HepG2 (cell line): Measurements from ENCODE around the gene SLC8B1. TPM values are rescaled to one million over a fixed set of nuclear protein-coding genes. Genes with fewer than 3 reads are reported as not detected.

Source experiments
- AGO1 ChIP-seq: fragments of 200-400 bp; formaldehyde crosslinking; IDR thresholded peaks from 2 replicates; pipeline ENCODE4 v1.6.1; 2017; ENCODE audit warnings: mild to moderate bottlenecking, low read depth, low read length, moderate library complexity; ENCODE audit not compliant: poor library complexity, severe bottlenecking
- BATF2 ChIP-seq: sonication (generic); formaldehyde crosslinking; IDR thresholded peaks from 2 replicates; pipeline ENCODE4 v1.8.0; 2022; ENCODE audit warnings: mild to moderate bottlenecking, missing genetic modification reagents, moderate library complexity
- CREB1 ChIP-seq, 2 experiments: fragments of 450-650 bp in 1 of 2; IDR thresholded peaks; 2 replicates each; pipeline ENCODE4 v1.6.1; 2016 to 2017; ENCODE audit warnings: control low read depth in 1 of 2, mild to moderate bottlenecking in 1 of 2, missing compliant biosample characterization in 1 of 2, missing genetic modification characterization in 1 of 2
- HNRNPH1 ChIP-seq: fragments of 200-400 bp; formaldehyde crosslinking; optimal IDR thresholded peaks from 2 replicates; pipeline ENCODE3; 2017; ENCODE audit warnings: mild to moderate bottlenecking, low read depth, low read length
- KLF15 ChIP-seq: sonication (generic); formaldehyde crosslinking; IDR thresholded peaks from 2 replicates; pipeline ENCODE4 v1.8.1; 2023; ENCODE audit warnings: borderline replicate concordance, mild to moderate bottlenecking, inconsistent platforms, missing genetic modification reagents, mixed read lengths
- NFIB ChIP-seq: sonication (generic); formaldehyde crosslinking; IDR thresholded peaks from 2 replicates; pipeline ENCODE4 v1.9.0; 2021; ENCODE audit warnings: missing genetic modification reagents, mild to moderate bottlenecking, borderline replicate concordance
- SRSF1 ChIP-seq: fragments of 200-400 bp; formaldehyde crosslinking; optimal IDR thresholded peaks from 2 replicates; pipeline ENCODE3; 2017; ENCODE audit warnings: mild to moderate bottlenecking, low read depth, low read length, moderate library complexity
- SRSF9 ChIP-seq: fragments of 200-400 bp; formaldehyde crosslinking; IDR thresholded peaks from 2 replicates; pipeline ENCODE4 v1.6.1; 2018; ENCODE audit warnings: borderline replicate concordance, mild to moderate bottlenecking, low read depth, low read length; ENCODE audit not compliant: insufficient read depth, poor library complexity, severe bottlenecking
- ZBTB21 ChIP-seq: sonication (generic); formaldehyde crosslinking; IDR thresholded peaks from 2 replicates; pipeline ENCODE4 v1.4.0; 2020; ENCODE audit warnings: missing genetic modification reagents
- ZBTB26 ChIP-seq: IDR thresholded peaks from 2 replicates; pipeline ENCODE4 v1.6.1; 2016; ENCODE audit warnings: missing compliant biosample characterization, missing genetic modification reagents, borderline replicate concordance
- ZBTB38 ChIP-seq: sonication (generic); formaldehyde crosslinking; IDR thresholded peaks from 2 replicates; pipeline ENCODE4 v1.5.1; 2020; ENCODE audit warnings: mild to moderate bottlenecking, missing genetic modification reagents
- ZFAT ChIP-seq: sonication (generic); formaldehyde crosslinking; conservative IDR thresholded peaks from 2 replicates; pipeline ENCODE4 v1.8.1; 2023; ENCODE audit warnings: missing genetic modification reagents, inconsistent platforms
- ZFP36L2 ChIP-seq: sonication (generic); formaldehyde crosslinking; IDR thresholded peaks from 2 replicates; pipeline ENCODE4 v1.4.0; 2020; ENCODE audit warnings: missing genetic modification reagents
- ZNF350 ChIP-seq: sonication (generic); formaldehyde crosslinking; IDR thresholded peaks from 2 replicates; pipeline ENCODE4 v1.4.0; 2020; ENCODE audit warnings: mild to moderate bottlenecking, low read depth, missing genetic modification reagents, borderline replicate concordance
- ZNF430 ChIP-seq: sonication (generic); formaldehyde crosslinking; IDR thresholded peaks from 2 replicates; pipeline ENCODE4 v1.9.0; 2021; ENCODE audit warnings: mild to moderate bottlenecking, missing genetic modification reagents
- ZNF468 ChIP-seq: sonication (generic); formaldehyde crosslinking; IDR thresholded peaks from 2 replicates; pipeline ENCODE4 v1.8.0; 2022; ENCODE audit warnings: mild to moderate bottlenecking, moderate library complexity, missing genetic modification reagents
- ZNF550 ChIP-seq: sonication (generic); formaldehyde crosslinking; IDR thresholded peaks from 2 replicates; pipeline ENCODE4 v1.4.0; 2020; ENCODE audit warnings: mild to moderate bottlenecking, missing genetic modification reagents, borderline replicate concordance
- ZNF577 ChIP-seq: sonication (generic); formaldehyde crosslinking; IDR thresholded peaks from 2 replicates; pipeline ENCODE4 v1.4.0; 2020; ENCODE audit warnings: mild to moderate bottlenecking, low read depth, missing genetic modification reagents, borderline replicate concordance
- ZNF713 ChIP-seq: sonication (generic); formaldehyde crosslinking; IDR thresholded peaks from 2 replicates; pipeline ENCODE4 v1.4.0; 2020; ENCODE audit warnings: mild to moderate bottlenecking, missing genetic modification reagents
- polyA plus RNA-seq, 8 experiments: library from polyadenylated mRNA; depleted of rRNA in 3 of 8; stranded (reverse) in 7 of 8; unstranded in 1 of 8; fragments of >200 nt; fragmentation: Illumina TruSeq in 4 of 8; extraction: Trizol in 4 of 8; gene quantifications; 2 replicates each; pipeline versions ENCODE4 v1.2.1 to v1.2.3, GENCODE V29; 2011 to 2016; ENCODE audit warnings: low read depth in 4 of 8, missing spikeins in 1 of 8, mixed read lengths in 1 of 8; ENCODE audit not compliant: insufficient read depth in 1 of 8
- total RNA-seq, 5 experiments: library from RNA; depleted of rRNA; stranded (reverse); fragments of >200 nt; fragmentation: Illumina TruSeq; extraction: Trizol; gene quantifications; 2 replicates each; pipeline ENCODE4 v1.2.3, GENCODE V29; 2016; ENCODE audit warnings: low read depth in 1 of 5
- TF ChIP-seq, protein P1 (sequence below): sonication (generic); formaldehyde crosslinking; IDR thresholded peaks from 2 replicates; pipeline ENCODE4 v1.4.0; 2020; ENCODE audit warnings: mild to moderate bottlenecking, missing genetic modification reagents
- TF ChIP-seq, protein P2 (sequence below): IDR thresholded peaks from 2 replicates; pipeline ENCODE4 v1.6.1; 2016
- TF ChIP-seq, protein P3 (sequence below): sonication (generic); formaldehyde crosslinking; IDR thresholded peaks from 2 replicates; pipeline ENCODE4 v1.4.0; 2020; ENCODE audit warnings: missing genetic modification reagents; ENCODE audit errors: not compliant biosample characterization

The SLC8B1 gene
- total and polyA plus RNA-seq, 2 of the 13 experiments (the other 11 are each of a cell fraction or from before 2014, with no cell fraction given): 6.8 to 8.0 TPM

DNA sequence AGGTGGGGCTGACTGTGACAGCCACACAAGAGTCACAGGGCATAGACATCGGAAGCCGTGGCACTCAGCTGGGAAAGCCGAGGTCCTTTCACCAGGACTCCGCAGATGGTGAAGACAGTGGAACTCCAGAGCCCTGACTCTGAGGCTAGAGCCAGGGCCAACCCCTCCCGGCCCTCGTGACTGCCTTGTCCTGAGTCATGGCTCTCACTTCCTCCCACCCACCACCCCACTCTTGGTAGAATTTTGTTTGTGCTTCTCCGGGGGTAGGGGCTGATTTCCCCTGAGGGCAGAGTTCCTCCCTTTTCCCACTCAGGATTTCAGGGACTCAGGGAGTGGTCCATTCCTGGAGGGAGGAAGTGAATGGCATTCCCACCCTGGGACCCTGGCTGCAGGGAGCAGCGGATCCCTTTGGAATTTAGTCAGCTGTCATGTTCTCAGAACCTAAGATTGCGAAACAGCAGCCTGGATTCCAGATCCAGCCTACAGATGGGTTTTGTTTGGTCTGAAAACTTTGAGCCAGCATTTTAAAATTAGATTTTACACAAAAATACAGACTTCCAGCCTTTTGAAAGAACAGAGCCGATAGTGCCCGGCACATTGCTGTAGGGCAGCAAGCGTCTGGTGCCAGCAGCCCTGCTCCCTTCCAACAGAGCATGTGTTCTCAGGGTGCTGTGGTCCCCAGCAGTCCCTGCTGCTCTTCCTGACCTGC, 62.9 kb downstream of the SLC8B1 start (continued):
- TF ChIP-seq, protein P1, sequence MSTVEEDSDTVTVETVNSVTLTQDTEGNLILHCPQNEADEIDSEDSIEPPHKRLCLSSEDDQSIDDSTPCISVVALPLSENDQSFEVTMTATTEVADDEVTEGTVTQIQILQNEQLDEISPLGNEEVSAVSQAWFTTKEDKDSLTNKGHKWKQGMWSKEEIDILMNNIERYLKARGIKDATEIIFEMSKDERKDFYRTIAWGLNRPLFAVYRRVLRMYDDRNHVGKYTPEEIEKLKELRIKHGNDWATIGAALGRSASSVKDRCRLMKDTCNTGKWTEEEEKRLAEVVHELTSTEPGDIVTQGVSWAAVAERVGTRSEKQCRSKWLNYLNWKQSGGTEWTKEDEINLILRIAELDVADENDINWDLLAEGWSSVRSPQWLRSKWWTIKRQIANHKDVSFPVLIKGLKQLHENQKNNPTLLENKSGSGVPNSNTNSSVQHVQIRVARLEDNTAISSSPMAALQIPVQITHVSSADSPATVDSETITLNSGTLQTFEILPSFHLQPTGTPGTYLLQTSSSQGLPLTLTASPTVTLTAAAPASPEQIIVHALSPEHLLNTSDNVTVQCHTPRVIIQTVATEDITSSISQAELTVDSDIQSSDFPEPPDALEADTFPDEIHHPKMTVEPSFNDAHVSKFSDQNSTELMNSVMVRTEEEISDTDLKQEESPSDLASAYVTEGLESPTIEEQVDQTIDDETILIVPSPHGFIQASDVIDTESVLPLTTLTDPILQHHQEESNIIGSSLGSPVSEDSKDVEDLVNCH (CRISPR knock-in tag): no peak
- TF ChIP-seq ZFAT: no peak
- TF ChIP-seq, protein P2, sequence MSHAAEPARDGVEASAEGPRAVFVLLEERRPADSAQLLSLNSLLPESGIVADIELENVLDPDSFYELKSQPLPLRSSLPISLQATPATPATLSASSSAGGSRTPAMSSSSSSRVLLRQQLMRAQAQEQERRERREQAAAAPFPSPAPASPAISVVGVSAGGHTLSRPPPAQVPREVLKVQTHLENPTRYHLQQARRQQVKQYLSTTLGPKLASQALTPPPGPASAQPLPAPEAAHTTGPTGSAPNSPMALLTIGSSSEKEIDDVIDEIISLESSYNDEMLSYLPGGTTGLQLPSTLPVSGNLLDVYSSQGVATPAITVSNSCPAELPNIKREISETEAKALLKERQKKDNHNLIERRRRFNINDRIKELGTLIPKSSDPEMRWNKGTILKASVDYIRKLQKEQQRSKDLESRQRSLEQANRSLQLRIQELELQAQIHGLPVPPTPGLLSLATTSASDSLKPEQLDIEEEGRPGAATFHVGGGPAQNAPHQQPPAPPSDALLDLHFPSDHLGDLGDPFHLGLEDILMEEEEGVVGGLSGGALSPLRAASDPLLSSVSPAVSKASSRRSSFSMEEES: peak; percentile 80
- no peak for TF ChIP-seq ZNF713 (CRISPR knock-in tag)
- TF ChIP-seq NFIB (CRISPR knock-in tag): no peak
- TF ChIP-seq ZBTB21 (CRISPR knock-in tag): no peak
- TF ChIP-seq ZBTB26 (CRISPR knock-in tag): peak; percentile 32; the same call in 1 of the 2 replicates
- 0 out of 2 replicates have a peak, but pooled peaks have one; percentile 60 for TF ChIP-seq ZNF350 (CRISPR knock-in tag)
- TF ChIP-seq ZNF468 (CRISPR knock-in tag): no peak
- no peak for TF ChIP-seq ZNF550 (CRISPR knock-in tag)
- TF ChIP-seq AGO1: no peak
- TF ChIP-seq HNRNPH1: no peak
- TF ChIP-seq ZFP36L2 (CRISPR knock-in tag): no peak
- 0 out of 2 replicates have a peak, but pooled peaks have one; percentile 16 for TF ChIP-seq ZBTB38 (CRISPR knock-in tag)
- no peak for TF ChIP-seq SRSF9
- TF ChIP-seq SRSF1: no peak
- TF ChIP-seq ZNF577: no peak
- TF ChIP-seq BATF2 (CRISPR knock-in tag): no peak
- no peak for TF ChIP-seq CREB1 (IDR thresholded peaks at IDR 0.05)
- no peak for TF ChIP-seq CREB1 (CRISPR knock-in tag; IDR thresholded peaks at IDR 0.05)
- TF ChIP-seq KLF15 (CRISPR knock-in tag): no peak
- TF ChIP-seq, protein P3, sequence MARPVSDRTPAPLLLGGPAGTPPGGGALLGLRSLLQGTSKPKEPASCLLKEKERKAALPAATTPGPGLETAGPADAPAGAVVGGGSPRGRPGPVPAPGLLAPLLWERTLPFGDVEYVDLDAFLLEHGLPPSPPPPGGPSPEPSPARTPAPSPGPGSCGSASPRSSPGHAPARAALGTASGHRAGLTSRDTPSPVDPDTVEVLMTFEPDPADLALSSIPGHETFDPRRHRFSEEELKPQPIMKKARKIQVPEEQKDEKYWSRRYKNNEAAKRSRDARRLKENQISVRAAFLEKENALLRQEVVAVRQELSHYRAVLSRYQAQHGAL: no peak
- peak; percentile 59; the same call in 1 of the 2 replicates for TF ChIP-seq ZNF430 (CRISPR knock-in tag)
